OCI-LY1 (cell line): Measurements from ENCODE around the gene AZU1.

Experiments
- CTCF ChIP-seq: fragments of 200-600 bp; sonication (generic), shearing (Covaris generic); IDR thresholded peaks from 2 replicates; pipeline ENCODE4 v1.5.1; 2017; ENCODE audit warnings: mild to moderate bottlenecking, antibody characterized with exemption, low read length, moderate library complexity, mixed read lengths
- EZH2 ChIP-seq: fragments of 200-600 bp; sonication (generic), shearing (Covaris generic); IDR thresholded peaks from 2 replicates; pipeline ENCODE4 v1.8.0; 2017; ENCODE audit warnings: borderline replicate concordance, mixed run types, mild to moderate bottlenecking, antibody characterized with exemption, low read length, moderate library complexity, mixed read lengths

GRCh38 chr19:821825-822503, 5.7 kb upstream of the AZU1 start, which contains the start of gene PLPPR3:
- TF ChIP-seq CTCF (no peak), EZH2 (no peak)
